ENCODE measurements around the gene LIN28B. TPM values are rescaled to one million over a fixed set of nuclear protein-coding genes. Genes with fewer than 3 reads are reported as not detected.
A peak's percentile ranks its signal among the peaks of the same experiment; 100 is the strongest.

LIN28B gene
- total and polyA plus RNA-seq, 8 donors = 0.09 to 0.44 (median 0.29) TPM; not detected in 2

GRCh38 chr6:105099371-105099770 is 142.5 kb downstream of the LIN28B start:
- no peaks in the 10 kb centered on the region for H3K4me1 ChIP-seq
- H3K9me3 ChIP-seq = no peaks in the 10 kb centered on the region
- no peak for TF ChIP-seq CTCF (IDR thresholded peaks at IDR 0.05)
- no peaks in the 10 kb centered on the region for H3K27me3 ChIP-seq
- DNase-seq (no peak), ATAC-seq (no peak)
- intact Hi-C loops (cut with DNase I) = no loop called here
- no peak overlapping the region for H3K4me3 ChIP-seq
- H3K27ac ChIP-seq = no peak overlapping the region
- H3K36me3 ChIP-seq = no peaks in the 10 kb centered on the region

DNA sequence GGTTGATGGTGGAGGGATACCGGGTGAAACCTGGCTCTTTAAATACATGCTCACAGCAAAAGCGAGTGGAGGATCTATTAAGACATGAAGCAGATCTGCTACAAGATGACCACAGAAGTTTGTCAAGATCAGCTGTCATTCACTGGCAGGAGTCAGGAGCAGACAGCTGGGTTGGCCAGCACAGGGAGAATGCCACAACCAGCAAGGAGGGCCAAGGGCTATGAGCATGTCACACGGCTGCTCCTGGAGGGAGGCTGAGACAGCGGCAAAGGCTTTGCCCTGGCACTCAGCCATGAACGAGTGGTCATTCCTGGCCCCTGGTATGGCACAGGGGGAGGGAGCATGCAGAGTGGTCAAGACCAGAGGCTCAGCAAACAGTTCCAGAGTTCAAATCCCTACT is 145.3 kb downstream of the LIN28B start:
- no peak for ATAC-seq
- Histone ChIP-seq H3K27ac (no peak overlapping the region), H3K36me3 (no peaks in the 10 kb centered on the region), H3K4me3 (no peak overlapping the region), H3K9me3 (no peaks in the 10 kb centered on the region), H3K27me3 (no peaks in the 10 kb centered on the region), H3K4me1 (no peaks in the 10 kb centered on the region)
- no peak for DNase-seq
- TF ChIP-seq CTCF (IDR thresholded peaks at IDR 0.05) = no peak
- intact Hi-C loops (cut with DNase I) = no loop called here

DNA sequence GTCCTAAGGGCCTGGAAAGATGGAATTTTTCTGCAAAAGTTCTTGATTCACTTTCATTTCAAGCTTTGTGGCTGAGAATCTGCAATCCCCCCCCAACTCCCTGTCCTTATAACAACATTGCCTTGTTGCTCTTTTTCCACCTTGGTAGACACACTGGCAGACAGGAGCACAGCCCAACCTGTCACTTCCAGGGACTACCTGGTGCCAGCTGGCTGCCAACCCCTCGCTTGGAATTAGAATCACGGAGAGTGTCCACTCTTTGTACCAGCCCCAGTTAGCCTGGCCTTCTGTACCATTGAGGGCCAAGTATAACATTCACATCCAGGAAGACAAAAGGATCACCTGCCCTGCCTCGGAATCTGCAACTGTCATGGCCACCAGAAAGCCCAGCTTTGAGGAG is 148.2 kb downstream of the LIN28B start:
- ATAC-seq (no peak), DNase-seq (no peak)
- intact Hi-C loops (cut with DNase I) = no loop called here
- Histone ChIP-seq H3K4me3 (no peak overlapping the region), H3K27me3 (no peaks in the 10 kb centered on the region), H3K36me3 (no peaks in the 10 kb centered on the region), H3K9me3 (no peaks in the 10 kb centered on the region), H3K4me1 (no peaks in the 10 kb centered on the region), H3K27ac (no peak overlapping the region)
- no peak for TF ChIP-seq CTCF (IDR thresholded peaks at IDR 0.05)

DNA sequence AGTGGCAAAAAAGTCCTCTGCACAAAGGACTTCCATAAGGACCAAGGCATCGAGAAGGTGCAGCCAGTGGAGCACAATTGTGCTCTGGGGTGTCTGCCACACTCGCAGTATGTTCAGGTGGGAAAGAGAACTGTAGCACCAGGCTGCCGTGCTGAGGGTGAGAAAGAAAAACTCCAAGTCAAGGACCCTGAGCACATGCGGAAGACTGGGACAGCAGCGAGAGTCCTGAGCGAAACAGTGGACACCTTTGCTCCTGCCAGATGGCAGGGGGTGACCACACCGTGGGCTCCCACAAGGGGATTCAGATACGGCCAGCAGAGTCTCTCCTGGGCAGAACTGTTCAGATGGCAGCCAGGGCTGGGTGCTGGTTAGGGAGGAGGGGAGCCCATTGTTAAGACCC is 149.4 kb downstream of the LIN28B start:
- Histone ChIP-seq H3K27ac (no peak overlapping the region), H3K4me3 (no peak overlapping the region), H3K27me3 (no peaks in the 10 kb centered on the region), H3K36me3 (no peaks in the 10 kb centered on the region), H3K9me3 (no peaks in the 10 kb centered on the region), H3K4me1 (no peaks in the 10 kb centered on the region)
- no peak for DNase-seq
- no peak for ATAC-seq
- no peak for TF ChIP-seq CTCF (IDR thresholded peaks at IDR 0.05)
- intact Hi-C loops (cut with DNase I) = no loop called here

DNA sequence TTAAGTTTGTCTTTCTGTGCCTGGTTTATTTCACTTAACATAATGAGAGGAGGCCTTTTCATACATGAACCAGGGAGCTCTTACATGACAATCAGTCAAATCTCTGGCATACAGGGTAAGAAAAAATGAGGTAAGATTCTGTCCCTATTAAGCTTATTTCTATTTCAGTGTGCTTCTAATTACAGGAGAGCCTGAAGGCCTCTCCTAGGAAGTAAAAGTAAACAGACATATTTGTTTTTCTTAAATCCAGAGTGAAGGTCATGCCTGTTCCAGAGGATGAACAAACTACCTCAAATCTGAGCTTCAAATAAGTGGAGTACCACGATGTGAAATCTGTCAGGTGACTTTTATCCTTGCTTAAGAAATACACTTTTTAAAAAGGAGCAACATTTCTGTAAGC is 150.3 kb downstream of the LIN28B start:
- Histone ChIP-seq H3K27me3 (no peaks in the 10 kb centered on the region), H3K36me3 (no peaks in the 10 kb centered on the region), H3K9me3 (no peaks in the 10 kb centered on the region), H3K27ac (no peak overlapping the region), H3K4me1 (no peaks in the 10 kb centered on the region), H3K4me3 (no peak overlapping the region)
- DNase-seq (no peak), ATAC-seq (peak; percentile 21)
- intact Hi-C loops (cut with DNase I) = no loop called here
- TF ChIP-seq CTCF (IDR thresholded peaks at IDR 0.05) = no peak

All from left lung (tissue), 10 donors.